Activated B cell treated with CpG ODN at 0.5 μM for 24 hours (primary cell): Measurements from ENCODE around the gene CRELD2. TPM values are rescaled to one million over a fixed set of nuclear protein-coding genes. Genes with fewer than 3 reads are reported as not detected.

Experiments used
- ATAC-seq: fragments of 200-7000 bp; cut with Tn5 transposase; one replicate; pipeline ENCODE4 v1.10.0; 2021; ENCODE audit warnings: low read depth, mild to moderate bottlenecking, moderate library complexity
- CTCF ChIA-PET: fragments of 350-600 bp; sonication (Branson Sonifier 250); formaldehyde crosslinking; loops from one replicate; lab custom pipeline; 2021; ENCODE audit warnings: antibody characterized with exemption; lab: Charles Lee
- POLR2A ChIA-PET: fragments of 350-600 bp; sonication (Branson Sonifier 250); formaldehyde crosslinking; loops from one replicate; lab custom pipeline; 2021; ENCODE audit warnings: antibody characterized with exemption; lab: Charles Lee
- DNase-seq: peaks from one replicate; pipeline ENCODE4 v3.0.0; 2022
- H3K27ac Mint-ChIP-seq: one replicate; pipeline ENCODE4 v1.8.0; 2020; ENCODE audit warnings: mixed read lengths
- H3K27me3 Mint-ChIP-seq: one replicate; pipeline ENCODE4 v1.8.0; 2021; ENCODE audit warnings: mixed read lengths
- H3K36me3 Mint-ChIP-seq: one replicate; pipeline ENCODE4 v1.8.0; 2021; ENCODE audit warnings: low read depth, mixed read lengths
- H3K4me1 Mint-ChIP-seq: one replicate; pipeline ENCODE4 v1.8.0; 2021; ENCODE audit warnings: mixed read lengths
- H3K4me3 Mint-ChIP-seq: one replicate; pipeline ENCODE4 v1.8.0; 2020; ENCODE audit warnings: mild to moderate bottlenecking, mixed read lengths
- H3K9me3 Mint-ChIP-seq: one replicate; pipeline ENCODE4 v1.8.0; 2020; ENCODE audit warnings: mixed read lengths
- intact Hi-C: fragments of 100-400 bp; cut with micrococcal nuclease; formaldehyde crosslinking; loops from one replicate; pipeline ENCODE4 v1.15.1; 2024
- total RNA-seq: library from RNA; stranded (reverse); gene quantifications from 2 replicates; pipeline ENCODE4 v1.2.3, GENCODE V29; 2022
- TF ChIP-seq, protein P1 (sequence below): fragments of 200-600 bp; IDR thresholded peaks from one replicate; pipeline ENCODE4 v1.8.0; 2022; ENCODE audit warnings: antibody characterized with exemption, mild to moderate bottlenecking

The CRELD2 gene
- total RNA-seq, 1 donor from 2014 or later: 44.5 TPM

GRCh38 chr22:49956914-49957825 is 38.7 kb downstream of the CRELD2 start:
- no peak for DNase-seq
- ChIA-PET CTCF (interaction anchor here (0.7 kb wide), 1 partner anchor 73 kb away, joined by 3 read pairs; no protein-coding TSS in a partner anchor), POLR2A (interaction anchor here (0.7 to 18.9 kb wide), 3 partner anchors 11 to 37 kb away, joined by 3 to 828 read pairs (median 4); no protein-coding TSS in a partner anchor)
- no peak for ATAC-seq
- Mint-ChIP-seq H3K36me3 (peaks cover 5% of the 10 kb centered on the region), H3K4me1 (peaks cover 11% of the 10 kb centered on the region), H3K4me3 (no peak overlapping the region), H3K27me3 (no peaks in the 10 kb centered on the region), H3K27ac (no peak overlapping the region), H3K9me3 (no peaks in the 10 kb centered on the region)
- intact Hi-C loops: no loop called here
- TF ChIP-seq, protein P1, sequence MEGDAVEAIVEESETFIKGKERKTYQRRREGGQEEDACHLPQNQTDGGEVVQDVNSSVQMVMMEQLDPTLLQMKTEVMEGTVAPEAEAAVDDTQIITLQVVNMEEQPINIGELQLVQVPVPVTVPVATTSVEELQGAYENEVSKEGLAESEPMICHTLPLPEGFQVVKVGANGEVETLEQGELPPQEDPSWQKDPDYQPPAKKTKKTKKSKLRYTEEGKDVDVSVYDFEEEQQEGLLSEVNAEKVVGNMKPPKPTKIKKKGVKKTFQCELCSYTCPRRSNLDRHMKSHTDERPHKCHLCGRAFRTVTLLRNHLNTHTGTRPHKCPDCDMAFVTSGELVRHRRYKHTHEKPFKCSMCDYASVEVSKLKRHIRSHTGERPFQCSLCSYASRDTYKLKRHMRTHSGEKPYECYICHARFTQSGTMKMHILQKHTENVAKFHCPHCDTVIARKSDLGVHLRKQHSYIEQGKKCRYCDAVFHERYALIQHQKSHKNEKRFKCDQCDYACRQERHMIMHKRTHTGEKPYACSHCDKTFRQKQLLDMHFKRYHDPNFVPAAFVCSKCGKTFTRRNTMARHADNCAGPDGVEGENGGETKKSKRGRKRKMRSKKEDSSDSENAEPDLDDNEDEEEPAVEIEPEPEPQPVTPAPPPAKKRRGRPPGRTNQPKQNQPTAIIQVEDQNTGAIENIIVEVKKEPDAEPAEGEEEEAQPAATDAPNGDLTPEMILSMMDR: no peak

DNA sequence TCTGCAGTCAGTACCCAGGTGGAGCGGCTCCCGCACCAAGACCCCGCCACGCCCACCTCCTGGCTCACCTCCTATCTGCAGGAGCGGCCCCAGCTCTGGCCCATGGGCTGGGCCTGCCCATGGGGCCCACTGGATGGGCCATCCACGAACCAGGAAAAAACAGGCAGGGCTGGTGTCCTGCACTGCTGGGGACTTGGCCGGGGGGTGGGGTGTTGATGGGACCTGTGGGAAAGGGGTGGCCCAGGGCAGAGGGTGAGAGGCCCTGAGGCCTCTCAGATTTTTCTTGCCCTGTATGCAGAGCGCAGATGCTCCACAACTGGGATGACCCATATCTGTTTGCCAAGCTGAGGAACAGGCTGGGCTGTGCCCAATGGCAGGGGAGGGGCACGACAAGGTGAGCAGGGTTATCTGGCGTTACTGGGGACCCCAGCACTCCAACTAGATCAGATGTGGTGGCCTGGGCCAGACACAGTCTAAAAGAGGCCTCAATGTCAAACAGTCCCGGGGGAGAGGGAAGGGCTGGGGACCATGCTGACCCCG is 39.5 kb downstream of the CRELD2 start:
- no peaks in the 10 kb centered on the region for H3K27me3 Mint-ChIP-seq
- ChIA-PET POLR2A (interaction anchor here (0.6 to 18.9 kb wide), 3 partner anchors 21 to 348 kb away, joined by 3 to 828 read pairs (median 3); no protein-coding TSS in a partner anchor), CTCF (interaction anchor here (0.7 kb wide), 1 partner anchor 72 kb away, joined by 3 read pairs; no protein-coding TSS in a partner anchor)
- no peaks in the 10 kb centered on the region for H3K9me3 Mint-ChIP-seq
- peak overlapping the region; percentile 9 for H3K27ac Mint-ChIP-seq
- H3K4me3 Mint-ChIP-seq: peak overlapping the region; percentile 19
- ATAC-seq: no peak
- no peak for DNase-seq
- intact Hi-C loops: no loop called here
- H3K36me3 Mint-ChIP-seq: peaks cover 10% of the 10 kb centered on the region
- peaks cover 15% of the 10 kb centered on the region for H3K4me1 Mint-ChIP-seq
- TF ChIP-seq, protein P1: no peak

DNA sequence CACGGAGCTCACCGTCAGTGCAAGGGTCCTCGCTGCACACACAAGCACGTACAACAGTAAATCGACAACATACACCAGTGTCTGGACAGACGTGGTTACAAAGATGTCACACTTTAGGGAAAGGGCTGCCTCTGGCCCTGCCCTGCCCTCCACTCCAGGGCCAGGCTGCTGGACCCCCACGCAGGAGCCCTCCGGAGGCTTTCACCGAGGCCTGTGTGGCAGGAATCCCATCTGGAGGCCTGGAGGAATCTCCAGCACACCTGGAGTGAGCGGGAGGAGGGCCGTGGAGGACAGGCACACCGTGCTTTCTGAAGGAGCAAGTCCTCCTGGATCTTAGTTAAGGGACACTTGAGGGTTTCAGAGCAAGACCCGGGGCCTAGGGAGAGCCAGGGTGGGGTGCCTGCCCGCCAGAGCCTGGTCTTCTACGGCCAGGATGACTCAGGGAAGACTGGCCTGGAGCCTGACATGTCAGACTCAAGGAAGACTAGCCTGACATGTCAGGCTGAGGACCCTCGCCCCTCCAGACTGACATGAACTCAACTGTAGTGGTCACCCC is 40.0 kb downstream of the CRELD2 start:
- H3K36me3 Mint-ChIP-seq: peaks cover 15% of the 10 kb centered on the region
- intact Hi-C loops: no loop called here
- H3K27ac Mint-ChIP-seq: peak overlapping the region; percentile 77
- no peaks in the 10 kb centered on the region for H3K9me3 Mint-ChIP-seq
- DNase-seq (no peak), ATAC-seq (no peak)
- TF ChIP-seq, protein P1: no peak
- peak overlapping the region; percentile 79 for H3K4me3 Mint-ChIP-seq
- POLR2A ChIA-PET: interaction anchor here (0.6 to 18.9 kb wide), 6 partner anchors 13 to 348 kb away, joined by 3 to 828 read pairs (median 8); no protein-coding TSS in a partner anchor
- no peaks in the 10 kb centered on the region for H3K27me3 Mint-ChIP-seq
- CTCF ChIA-PET: interaction anchor here (0.7 kb wide), 1 partner anchor 72 kb away, joined by 3 read pairs; no protein-coding TSS in a partner anchor
- peaks cover 21% of the 10 kb centered on the region for H3K4me1 Mint-ChIP-seq

GRCh38 chr22:49958931-49959781 is 40.7 kb downstream of the CRELD2 start:
- Mint-ChIP-seq H3K27ac (peak overlapping the region; percentile 77), H3K9me3 (no peaks in the 10 kb centered on the region), H3K27me3 (no peaks in the 10 kb centered on the region), H3K4me1 (peaks cover 28% of the 10 kb centered on the region), H3K36me3 (peaks cover 22% of the 10 kb centered on the region), H3K4me3 (peak overlapping the region; percentile 79)
- DNase-seq (no peak), ATAC-seq (no peak)
- ChIA-PET POLR2A (interaction anchor here (0.7 to 18.9 kb wide), 11 partner anchors 8 to 812 kb away, joined by 3 to 828 read pairs (median 10); no protein-coding TSS in a partner anchor), CTCF (interaction anchor here (1.0 kb wide), 1 partner anchor 28 kb away, joined by 4 read pairs; no protein-coding TSS in a partner anchor)
- intact Hi-C loops: no loop called here
- TF ChIP-seq, protein P1: no peak
